Type B pancreatic cell (in vitro differentiated cells): ENCODE results near the gene ISCU. TPM values are rescaled to one million over a fixed set of nuclear protein-coding genes. Genes with fewer than 3 reads are reported as not detected.

Experiments used
- DNase-seq: peaks from one replicate; pipeline ENCODE4 v3.0.0; 2021; ENCODE audit warnings: mixed read lengths; ENCODE audit not compliant: unreplicated experiment; ENCODE audit errors: extremely low spot score
- H3K27ac Mint-ChIP-seq: 2 replicates; pipeline ENCODE4 v1.8.0; 2021; ENCODE audit warnings: mild to moderate bottlenecking, mixed read lengths
- H3K27me3 Mint-ChIP-seq: 2 replicates; pipeline ENCODE4 v1.8.0; 2021; ENCODE audit warnings: mixed read lengths
- H3K36me3 Mint-ChIP-seq: 2 replicates; pipeline ENCODE4 v1.8.0; 2021; ENCODE audit warnings: mixed read lengths
- H3K4me1 Mint-ChIP-seq: one replicate; pipeline ENCODE4 v1.8.0; 2021; ENCODE audit warnings: mixed read lengths; ENCODE audit not compliant: unreplicated experiment
- H3K4me3 Mint-ChIP-seq: 2 replicates; pipeline ENCODE4 v1.8.0; 2021; ENCODE audit warnings: mild to moderate bottlenecking, mixed read lengths
- H3K9me3 Mint-ChIP-seq: 2 replicates; pipeline ENCODE4 v1.8.0; 2021; ENCODE audit warnings: mixed read lengths
- total RNA-seq: library from RNA; stranded (reverse); gene quantifications from 2 replicates; pipeline ENCODE4 v1.2.1, GENCODE V29; 2021; ENCODE audit warnings: low replicate concordance
- TF ChIP-seq, protein P1 (sequence below): fragments of 200-600 bp; sonication (generic); conservative IDR thresholded peaks from 2 replicates; pipeline ENCODE4 v1.5.0; 2021; ENCODE audit warnings: antibody characterized with exemption, mild to moderate bottlenecking

ISCU gene
- total RNA-seq, 1 donor from 2014 or later: 78.9 TPM

DNA sequence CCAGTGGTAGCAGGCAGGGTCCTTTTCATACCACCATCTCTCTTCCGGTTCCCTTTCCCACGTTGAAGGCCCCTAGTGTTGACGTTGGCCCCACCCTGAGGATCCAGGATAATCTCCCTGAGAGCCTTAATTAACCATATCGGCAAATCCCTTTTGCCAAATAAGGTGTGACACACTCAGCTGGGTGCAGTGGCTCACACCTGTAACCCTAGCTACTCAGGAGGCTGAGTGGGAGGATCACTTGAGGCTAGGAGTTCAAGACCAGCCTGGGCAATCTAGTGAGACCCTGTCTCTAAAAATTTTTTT, 38.3 kb downstream of the ISCU start:
- no peaks in the 10 kb centered on the region for H3K9me3 Mint-ChIP-seq
- H3K4me3 Mint-ChIP-seq: no peak overlapping the region
- peaks cover 7% of the 10 kb centered on the region for H3K27me3 Mint-ChIP-seq
- DNase-seq: no peak
- TF ChIP-seq, protein P1, sequence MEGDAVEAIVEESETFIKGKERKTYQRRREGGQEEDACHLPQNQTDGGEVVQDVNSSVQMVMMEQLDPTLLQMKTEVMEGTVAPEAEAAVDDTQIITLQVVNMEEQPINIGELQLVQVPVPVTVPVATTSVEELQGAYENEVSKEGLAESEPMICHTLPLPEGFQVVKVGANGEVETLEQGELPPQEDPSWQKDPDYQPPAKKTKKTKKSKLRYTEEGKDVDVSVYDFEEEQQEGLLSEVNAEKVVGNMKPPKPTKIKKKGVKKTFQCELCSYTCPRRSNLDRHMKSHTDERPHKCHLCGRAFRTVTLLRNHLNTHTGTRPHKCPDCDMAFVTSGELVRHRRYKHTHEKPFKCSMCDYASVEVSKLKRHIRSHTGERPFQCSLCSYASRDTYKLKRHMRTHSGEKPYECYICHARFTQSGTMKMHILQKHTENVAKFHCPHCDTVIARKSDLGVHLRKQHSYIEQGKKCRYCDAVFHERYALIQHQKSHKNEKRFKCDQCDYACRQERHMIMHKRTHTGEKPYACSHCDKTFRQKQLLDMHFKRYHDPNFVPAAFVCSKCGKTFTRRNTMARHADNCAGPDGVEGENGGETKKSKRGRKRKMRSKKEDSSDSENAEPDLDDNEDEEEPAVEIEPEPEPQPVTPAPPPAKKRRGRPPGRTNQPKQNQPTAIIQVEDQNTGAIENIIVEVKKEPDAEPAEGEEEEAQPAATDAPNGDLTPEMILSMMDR: no peak
- no peak overlapping the region for H3K27ac Mint-ChIP-seq
- H3K4me1 Mint-ChIP-seq: peaks cover 21% of the 10 kb centered on the region
- H3K36me3 Mint-ChIP-seq: no peaks in the 10 kb centered on the region

DNA sequence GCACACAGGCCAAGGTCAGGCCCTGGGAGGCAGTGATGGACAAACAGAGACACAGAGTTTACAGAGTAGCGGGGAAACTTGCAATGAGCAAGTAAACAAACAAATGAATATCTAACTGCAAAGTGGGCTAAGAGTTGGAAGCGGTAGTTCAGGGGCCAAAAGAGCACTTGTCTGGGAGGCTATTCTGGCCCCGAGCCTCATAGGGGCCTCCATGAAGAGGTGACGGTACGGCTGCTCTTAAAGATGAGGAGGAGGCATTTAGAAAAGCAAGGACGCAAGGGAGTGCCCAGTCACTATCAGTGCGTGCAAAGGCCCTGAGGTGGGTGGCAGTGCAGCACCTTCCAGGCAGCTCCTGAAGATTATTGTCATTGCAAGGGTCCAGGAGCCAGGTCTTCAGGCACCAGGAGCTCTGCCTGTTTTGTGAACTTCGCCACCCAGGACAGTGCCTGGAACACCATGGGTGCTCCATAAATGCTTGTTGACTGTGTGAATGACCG, 39.9 kb downstream of the ISCU start:
- Mint-ChIP-seq H3K9me3 (no peaks in the 10 kb centered on the region), H3K4me1 (peaks cover 21% of the 10 kb centered on the region), H3K27ac (no peak overlapping the region), H3K27me3 (peaks cover 7% of the 10 kb centered on the region), H3K36me3 (no peaks in the 10 kb centered on the region), H3K4me3 (no peak overlapping the region)
- TF ChIP-seq, protein P1: no peak
- no peak for DNase-seq

DNA sequence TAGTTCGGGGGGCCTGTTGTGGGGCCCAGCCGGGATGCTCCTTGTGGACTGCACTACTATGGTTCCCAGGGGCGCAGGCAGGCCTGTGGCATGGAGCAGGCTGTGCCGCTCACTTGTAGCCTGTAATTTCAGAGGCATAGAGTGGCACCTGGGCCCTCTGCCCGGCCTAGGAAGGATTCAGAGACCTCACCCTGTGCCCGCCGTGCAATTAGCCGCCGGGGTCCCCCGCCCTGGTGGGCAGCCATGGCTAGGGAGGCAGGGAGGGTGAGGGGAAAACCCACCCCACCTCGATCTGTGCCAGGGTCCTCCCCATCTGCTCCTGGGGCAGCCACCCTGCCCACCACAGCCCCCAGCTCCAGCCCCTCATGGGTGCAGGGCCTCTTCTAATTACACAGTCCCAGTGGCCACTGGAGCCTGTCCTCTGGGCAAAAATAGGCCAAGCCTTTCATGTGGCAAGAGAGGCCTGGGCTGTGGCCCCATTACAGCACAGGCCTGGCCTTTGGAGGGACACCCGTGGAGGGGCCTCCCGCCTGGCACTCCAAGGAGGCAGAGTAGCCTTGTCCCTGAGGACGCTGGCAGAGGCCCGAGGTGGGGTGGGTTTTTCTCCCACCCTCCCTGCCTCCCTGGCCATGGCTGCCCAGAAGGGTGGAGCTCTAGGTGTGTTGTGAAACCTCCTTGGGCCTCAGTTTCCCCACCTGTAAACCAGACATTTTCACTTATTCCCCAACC, 40.7 kb downstream of the ISCU start:
- Mint-ChIP-seq H3K4me1 (peaks cover 15% of the 10 kb centered on the region), H3K27me3 (peaks cover 7% of the 10 kb centered on the region), H3K27ac (no peak overlapping the region), H3K4me3 (no peak overlapping the region), H3K9me3 (no peaks in the 10 kb centered on the region), H3K36me3 (no peaks in the 10 kb centered on the region)
- TF ChIP-seq, protein P1: no peak
- no peak for DNase-seq

DNA sequence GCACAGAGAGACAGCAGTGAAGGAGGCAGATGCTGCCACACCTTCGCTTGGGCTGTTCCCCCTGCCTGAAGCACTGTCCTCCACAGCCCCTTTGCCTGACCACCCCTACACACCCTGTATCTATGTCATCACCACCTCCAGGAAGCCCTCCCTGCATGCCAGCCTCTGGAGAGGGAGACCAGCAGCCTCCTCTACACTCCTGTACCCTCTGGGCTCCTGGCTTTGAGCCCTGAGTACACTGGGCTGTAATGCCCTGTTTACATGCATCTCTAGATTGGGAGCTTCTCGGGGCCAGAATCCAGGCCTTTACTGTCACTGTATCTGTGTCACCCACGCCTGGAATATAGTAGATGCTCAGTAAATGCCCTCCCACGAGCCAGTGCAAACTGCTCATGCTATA, 41.3 kb downstream of the ISCU start:
- Mint-ChIP-seq H3K4me3 (no peak overlapping the region), H3K27ac (peak overlapping the region; percentile 63), H3K36me3 (no peaks in the 10 kb centered on the region), H3K4me1 (peaks cover 15% of the 10 kb centered on the region), H3K9me3 (no peaks in the 10 kb centered on the region), H3K27me3 (peaks cover 7% of the 10 kb centered on the region)
- DNase-seq: no peak
- TF ChIP-seq, protein P1: no peak

DNA sequence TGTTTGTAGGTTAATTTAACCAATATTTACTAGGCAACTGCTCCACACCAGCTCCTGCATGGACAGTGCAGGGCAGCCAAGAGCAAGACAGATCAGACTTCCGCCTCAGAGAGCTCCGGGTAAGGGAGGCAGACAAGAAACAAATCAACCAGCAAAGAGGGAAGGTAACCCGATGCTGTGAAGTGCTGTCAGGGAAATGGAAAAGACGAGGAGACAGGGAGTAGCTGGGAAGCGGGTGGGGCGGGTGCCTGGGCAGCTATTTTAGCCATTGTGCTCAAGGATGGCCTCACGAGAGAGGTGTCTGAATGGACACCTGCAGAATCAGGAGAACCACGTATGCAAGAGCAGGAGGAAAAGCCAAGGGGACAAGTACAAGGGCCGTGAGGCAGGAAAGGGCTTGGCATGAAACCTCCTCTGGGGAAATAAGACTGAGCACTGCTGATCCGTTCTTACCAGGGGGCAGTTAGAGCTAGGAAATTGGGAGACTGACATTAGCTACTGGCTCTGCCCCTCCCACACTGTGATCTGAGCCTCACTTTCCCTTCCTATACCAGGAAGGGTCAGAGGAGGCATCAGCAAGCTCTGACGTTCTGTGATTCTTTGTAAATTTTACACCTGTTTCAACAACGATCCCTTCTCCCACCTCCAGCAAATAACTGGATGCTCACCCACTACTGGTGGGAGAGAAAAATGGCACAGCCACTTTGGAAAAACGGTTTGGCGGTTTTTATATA, 42.0 kb downstream of the ISCU start:
- Mint-ChIP-seq H3K9me3 (no peaks in the 10 kb centered on the region), H3K36me3 (no peaks in the 10 kb centered on the region), H3K27ac (no peak overlapping the region), H3K27me3 (peaks cover 7% of the 10 kb centered on the region), H3K4me3 (peak overlapping the region; percentile 11), H3K4me1 (peaks cover 15% of the 10 kb centered on the region)
- DNase-seq: no peak
- TF ChIP-seq, protein P1: no peak
